SK-N-SH (cell line): ENCODE data around the gene TTC5. TPM values are rescaled to one million over a fixed set of nuclear protein-coding genes. Genes with fewer than 3 reads are reported as not detected.
A peak's percentile ranks its signal among the peaks of the same experiment; 100 is the strongest.

Source experiments
- CTCF ChIA-PET: fragments of 300-600, 350-600 bp; formaldehyde crosslinking; extraction: SDS; loops from one replicate; lab custom pipeline; 2021; lab: Yijun Ruan, JAX
- POLR2A ChIA-PET: fragments of 350-600 bp; sonication (Branson Sonifier 250); formaldehyde crosslinking; extraction: SDS; loops from one replicate; lab custom pipeline; 2020; ENCODE audit warnings: antibody characterized with exemption, inconsistent platforms; lab: Yijun Ruan, JAX
- DNase-seq: peaks from one replicate; pipeline ENCODE4 v3.0.0; 2012
- H2AFZ ChIP-seq: fragments of 200-600 bp; sonication (generic); 2 replicates; pipeline ENCODE4 v1.8.1; 2016; ENCODE audit warnings: antibody characterized with exemption, mild to moderate bottlenecking, low read depth
- H3F3A ChIP-seq: fragments of 200-600 bp; sonication (generic); replicated peaks from 2 replicates; pipeline ENCODE3; 2016; ENCODE audit warnings: antibody characterized with exemption, mild to moderate bottlenecking; ENCODE audit not compliant: insufficient read depth
- H3K27ac ChIP-seq, 2 experiments: fragments of 200-500 bp in 1 of 2; fragments of 200-600 bp in 1 of 2; sonication (Bioruptor generic) in 1 of 2; sonication (generic), shearing (Covaris generic) in 1 of 2; 2 replicates each; pipeline versions ENCODE4 v1.5.1 to v1.6.1; 2014 to 2016; ENCODE audit warnings: low read depth in 2 of 2, inconsistent platforms in 1 of 2, low read length in 1 of 2, mild to moderate bottlenecking in 1 of 2, mixed read lengths in 1 of 2
- H3K27me3 ChIP-seq: fragments of 200-600 bp; sonication (generic), shearing (Covaris generic); 2 replicates; pipeline ENCODE4 v1.6.1; 2016; ENCODE audit warnings: mixed run types; ENCODE audit not compliant: insufficient read depth
- H3K36me3 ChIP-seq, 2 experiments: fragments of 200-500 bp in 1 of 2; fragments of 200-600 bp in 1 of 2; sonication (Bioruptor generic) in 1 of 2; sonication (generic) in 1 of 2; replicated peaks in 1 of 2; 2 replicates each; pipeline versions ENCODE3 to v1.5.1; 2014 to 2016; ENCODE audit warnings: low read length in 1 of 2, mild to moderate bottlenecking in 1 of 2; ENCODE audit not compliant: insufficient read depth in 2 of 2, control insufficient read depth in 1 of 2
- H3K4me1 ChIP-seq, 2 experiments: fragments of 200-500 bp in 1 of 2; fragments of 200-600 bp in 1 of 2; sonication (Bioruptor generic) in 1 of 2; sonication (generic), shearing (Covaris generic) in 1 of 2; 2 replicates each; pipeline versions ENCODE4 v1.5.1 to v1.6.1; 2014 to 2016; ENCODE audit warnings: low read depth in 1 of 2, low read length in 1 of 2, mixed run types in 1 of 2; ENCODE audit not compliant: insufficient read depth in 2 of 2, control insufficient read depth in 1 of 2
- H3K4me2 ChIP-seq: fragments of 200-600 bp; sonication (generic), shearing (Covaris generic); 2 replicates; pipeline ENCODE4 v1.6.1; 2017; ENCODE audit warnings: mixed run types
- H3K4me3 ChIP-seq, 2 experiments: fragments of 200-500 bp in 1 of 2; fragments of 200-600 bp in 1 of 2; sonication (Bioruptor generic) in 1 of 2; sonication (generic), shearing (Covaris generic) in 1 of 2; 2 replicates each; pipeline versions ENCODE4 v1.5.1 to v1.8.1; 2014 to 2016; ENCODE audit warnings: low read depth in 2 of 2, inconsistent platforms in 1 of 2, low read length in 1 of 2, mild to moderate bottlenecking in 1 of 2, mixed read lengths in 1 of 2, moderate library complexity in 1 of 2
- H3K79me2 ChIP-seq: fragments of 200-600 bp; sonication (generic); 2 replicates; pipeline ENCODE4 v1.8.1; 2017; ENCODE audit warnings: mild to moderate bottlenecking; ENCODE audit not compliant: insufficient read depth
- H3K9ac ChIP-seq: fragments of 200-600 bp; sonication (generic); 2 replicates; pipeline ENCODE4 v1.6.1; 2017; ENCODE audit warnings: mixed run types
- H3K9me2 ChIP-seq: fragments of 200-600 bp; sonication (generic); 2 replicates; pipeline ENCODE4 v1.6.1; 2017; ENCODE audit warnings: mixed run types
- H3K9me3 ChIP-seq: fragments of 200-600 bp; sonication (generic); 2 replicates; pipeline ENCODE4 v1.6.1; 2017; ENCODE audit warnings: mixed run types, mild to moderate bottlenecking, moderate library complexity
- H4K20me1 ChIP-seq: fragments of 200-600 bp; sonication (generic); 2 replicates; pipeline ENCODE4 v1.6.1; 2017; ENCODE audit warnings: mild to moderate bottlenecking, mixed run types; ENCODE audit not compliant: insufficient read depth
- CHD2 ChIP-seq: fragments of 150-350 bp; IDR thresholded peaks from 2 replicates; pipeline ENCODE4 v1.6.1; 2018; ENCODE audit warnings: low read length; ENCODE audit not compliant: partially characterized antibody
- CTCF ChIP-seq: fragments of 200-600 bp; sonication (generic); IDR thresholded peaks from 2 replicates; pipeline ENCODE4 v1.6.1; 2017; ENCODE audit warnings: antibody characterized with exemption, mild to moderate bottlenecking, moderate library complexity
- EP300 ChIP-seq, 2 experiments: IDR thresholded peaks; 2 replicates each; pipeline versions ENCODE4 v1.4.0 to v1.6.1; 2012; ENCODE audit warnings: borderline replicate concordance in 1 of 2, low read depth in 1 of 2, low read length in 1 of 2
- FOSL2 ChIP-seq: IDR thresholded peaks from 2 replicates; pipeline ENCODE4 v1.4.0; 2012; ENCODE audit warnings: low read depth, mild to moderate bottlenecking, moderate library complexity, borderline replicate concordance
- FOXJ3 ChIP-seq: sonication (generic); formaldehyde crosslinking; IDR thresholded peaks from 2 replicates; pipeline ENCODE4 v1.5.1; 2020; ENCODE audit warnings: mild to moderate bottlenecking, missing genetic modification reagents
- GABPA ChIP-seq: IDR thresholded peaks from 2 replicates; pipeline ENCODE4 v1.4.0; 2012; ENCODE audit warnings: low read depth, mild to moderate bottlenecking
- GATA2 ChIP-seq: sonication (generic); formaldehyde crosslinking; IDR thresholded peaks from 2 replicates; pipeline ENCODE4 v1.5.0; 2020; ENCODE audit warnings: mild to moderate bottlenecking, missing genetic modification reagents
- JUND ChIP-seq: IDR thresholded peaks from 2 replicates; pipeline ENCODE4 v1.4.0; 2012
- MAX ChIP-seq: IDR thresholded peaks from 2 replicates; pipeline ENCODE4 v1.4.0; 2012; ENCODE audit warnings: low read depth
- MXI1 ChIP-seq: IDR thresholded peaks from 2 replicates; pipeline ENCODE4 v1.6.1; 2012; ENCODE audit warnings: mild to moderate bottlenecking, low read depth, low read length, improper control_type of control experiment
- NRF1 ChIP-seq: IDR thresholded peaks from 2 replicates; pipeline ENCODE4 v1.6.1; 2012; ENCODE audit warnings: low read depth, mild to moderate bottlenecking, low read length
- SIN3A ChIP-seq: IDR thresholded peaks from 2 replicates; pipeline ENCODE4 v1.6.1; 2012; ENCODE audit warnings: low read depth, mild to moderate bottlenecking, low read length, moderate library complexity, borderline replicate concordance
- SMC3 ChIP-seq: IDR thresholded peaks from 2 replicates; pipeline ENCODE4 v1.6.1; 2012; ENCODE audit warnings: low read depth, low read length, improper control_type of control experiment
- TAF1 ChIP-seq: IDR thresholded peaks from 2 replicates; pipeline ENCODE4 v1.6.1; 2012; ENCODE audit warnings: low read depth, mild to moderate bottlenecking, low read length, moderate library complexity, borderline replicate concordance
- TCF12 ChIP-seq: IDR thresholded peaks from 2 replicates; pipeline ENCODE4 v1.4.0; 2012
- TEAD4 ChIP-seq: IDR thresholded peaks from 2 replicates; pipeline ENCODE4 v1.4.0; 2012; ENCODE audit warnings: mild to moderate bottlenecking, borderline replicate concordance; ENCODE audit not compliant: insufficient read depth
- USF1 ChIP-seq: IDR thresholded peaks from 2 replicates; pipeline ENCODE4 v1.4.0; 2012; ENCODE audit warnings: low read depth, borderline replicate concordance
- USF2 ChIP-seq: fragments of 150-350 bp; IDR thresholded peaks from 2 replicates; pipeline ENCODE4 v1.6.1; 2017; ENCODE audit warnings: antibody characterized with exemption, low read length, low read depth, borderline replicate concordance
- YY1 ChIP-seq: IDR thresholded peaks from 2 replicates; pipeline ENCODE4 v1.4.0; 2012; ENCODE audit warnings: low read depth, mild to moderate bottlenecking
- ZBTB33 ChIP-seq: IDR thresholded peaks from 2 replicates; pipeline ENCODE4 v1.4.0; 2012; ENCODE audit warnings: low read depth, borderline replicate concordance
- WGBS: methylation state at CpG from one replicate; pipeline ENCODE4 v1.1.6; 2017; ENCODE audit warnings: low lambda C conversion rate; 5-methylcytosine and 5-hydroxymethylcytosine counted together
- polyA plus RNA-seq, 3 experiments: library from polyadenylated mRNA; depleted of rRNA; stranded (reverse); fragments of >200 nt; gene quantifications; 2 replicates each; pipeline ENCODE4 v1.2.3, GENCODE V29; 2012
- TF ChIP-seq, protein P1 (sequence below): fragments of 150-350 bp; IDR thresholded peaks from 2 replicates; pipeline ENCODE4 v1.6.1; 2016; ENCODE audit warnings: mild to moderate bottlenecking, low read depth, low read length

Gene TTC5
- polyA plus RNA-seq, 1 of the 3 experiments (the other 2 are of a cell fraction): 14.6 TPM

DNA sequence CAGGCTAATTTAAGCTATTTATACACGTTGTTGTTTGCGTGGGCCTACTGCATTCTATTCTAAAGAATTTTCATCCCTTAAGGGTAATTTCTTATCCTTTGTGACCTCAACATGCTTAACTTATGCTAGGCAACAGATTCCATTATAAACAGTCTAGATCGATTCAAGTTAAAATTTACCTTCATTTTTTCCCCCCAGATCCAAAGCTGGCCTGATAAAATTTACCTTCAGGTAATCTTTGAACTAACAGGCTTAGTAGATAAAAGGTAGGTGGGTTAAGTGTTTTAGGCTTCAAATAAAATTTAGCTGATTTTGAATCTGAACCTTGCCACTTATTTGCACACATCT, 27.7 kb upstream of the TTC5 start (continued):
- no peak for TF ChIP-seq MAX
- TF ChIP-seq USF2: no peak

- ChIA-PET POLR2A (interaction anchor here (1.3 to 1.7 kb wide), 3 partner anchors 10 to 122 kb away, joined by 4 to 14 read pairs (median 6); partner anchors contain the start of genes APEX1, OSGEP and PARP2), CTCF (interaction anchor here (0.7 to 2.2 kb wide), 4 partner anchors 9 to 277 kb away, joined by 4 to 12 read pairs (median 6); partner anchors contain the start of gene PARP2)
- Histone ChIP-seq H2AFZ (peak within 1 kb of the TSS; percentile 91), H3K9me2 (no peaks in the 10 kb centered on the region), H3K9me3 (no peaks in the 10 kb centered on the region), H3K4me3 (peak within 1 kb of the TSS; percentile 86 to 88), H3K9ac (peak within 1 kb of the TSS; percentile 79), H3K4me1 (peaks cover 0 to 5% of the 10 kb centered on the region in 2 experiments; a peak in 2 of 4 replicates), H4K20me1 (no peaks in the 10 kb centered on the region), H3K27me3 (no peaks in the 10 kb centered on the region), H3F3A (peaks cover 19% of the 10 kb centered on the region), H3K36me3 (peaks cover 11 to 13% of the 10 kb centered on the region in 2 experiments), H3K27ac (peak within 1 kb of the TSS; percentile 80 to 89), H3K4me2 (peak within 1 kb of the TSS; percentile 95), H3K79me2 (peaks cover 48% of the 10 kb centered on the region)
- DNase-seq: peak; percentile 79
- WGBS: under 1% methylated on average over 19 of the region's 19 CpGs
- TF ChIP-seq EP300 (IDR thresholded peaks at IDR 0.05; ENCODE audit: borderline replicate concordance in 1 of 2, low read depth in 1 of 2, low read length in 1 of 2) (no peak), FOXJ3 (no peak), FOSL2 (no peak), YY1 (no peak), CTCF (no peak), TEAD4 (no peak), MAX (peak; percentile 95), SIN3A (peak; percentile 40; the same call in 1 of the 2 replicates), TCF12 (peak; percentile 12; the same call in 1 of the 2 replicates), GATA2 (no peak), MXI1 (peak; percentile 99), CHD2 (peak; percentile 44), USF2 (no peak), JUND (no peak), GABPA (peak; percentile 68), NRF1 (no peak), USF1 (no peak), SMC3 (no peak), TAF1 (0 out of 2 replicates have a peak, but pooled peaks have one; percentile 32), ZBTB33 (no peak)
- TF ChIP-seq, protein P1, sequence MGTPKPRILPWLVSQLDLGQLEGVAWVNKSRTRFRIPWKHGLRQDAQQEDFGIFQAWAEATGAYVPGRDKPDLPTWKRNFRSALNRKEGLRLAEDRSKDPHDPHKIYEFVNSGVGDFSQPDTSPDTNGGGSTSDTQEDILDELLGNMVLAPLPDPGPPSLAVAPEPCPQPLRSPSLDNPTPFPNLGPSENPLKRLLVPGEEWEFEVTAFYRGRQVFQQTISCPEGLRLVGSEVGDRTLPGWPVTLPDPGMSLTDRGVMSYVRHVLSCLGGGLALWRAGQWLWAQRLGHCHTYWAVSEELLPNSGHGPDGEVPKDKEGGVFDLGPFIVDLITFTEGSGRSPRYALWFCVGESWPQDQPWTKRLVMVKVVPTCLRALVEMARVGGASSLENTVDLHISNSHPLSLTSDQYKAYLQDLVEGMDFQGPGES: no peak
Measured at GRCh38 chr14:20332788-20333493, 27.2 kb upstream of the TTC5 start, which contains the start of gene CCNB1IP1. Gene CCNB1IP1, minus strand, starts transcription at chr14:20333279. Its CDS starts 16,756 bp downstream, at chr14:20316523.
